ENCODE data around the gene CEP41.

GRCh38 chr7:130393841-130394411 is 46.9 kb downstream of the CEP41 start:
- no peak for TF ChIP-seq EZH2phosphoT487 (IDR thresholded peaks at IDR 0.05; ENCODE audit: borderline replicate concordance, low read depth, low read length)
- no peak for TF ChIP-seq CTCF (conservative IDR thresholded peaks at IDR 0.05; ENCODE audit: low read length)
